ENCODE data around the gene RGS6. TPM values are rescaled to one million over a fixed set of nuclear protein-coding genes. Genes with fewer than 3 reads are reported as not detected.

Gene RGS6
- total RNA-seq, 1 donor from 2014 or later = 2.8 TPM

DNA sequence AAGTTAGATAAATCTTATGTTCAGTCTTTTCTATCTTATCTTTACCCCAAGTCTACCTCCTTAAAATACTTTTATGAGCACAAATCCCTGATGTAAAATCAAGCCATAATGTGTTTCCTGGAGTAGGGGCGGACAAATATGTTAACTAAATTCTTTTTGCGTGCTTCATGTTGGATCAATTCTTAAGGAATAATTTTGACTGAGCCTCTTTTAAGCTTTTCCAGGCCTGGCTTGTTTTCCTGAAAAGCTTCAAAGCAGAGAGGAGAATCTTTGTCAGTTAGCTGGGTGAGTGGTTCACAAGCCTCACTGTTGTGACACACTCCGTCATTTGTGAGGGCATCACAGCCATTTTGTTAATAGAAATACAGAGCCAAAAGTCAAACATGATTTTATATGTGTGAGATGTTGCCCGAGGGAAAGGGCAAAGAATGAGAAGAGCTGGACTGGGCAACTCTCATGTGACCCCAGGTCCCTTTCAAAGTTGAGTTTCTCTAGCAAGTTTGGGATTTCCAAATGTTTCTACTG, 468.9 kb downstream of the RGS6 start:
- TF ChIP-seq, protein P1, sequence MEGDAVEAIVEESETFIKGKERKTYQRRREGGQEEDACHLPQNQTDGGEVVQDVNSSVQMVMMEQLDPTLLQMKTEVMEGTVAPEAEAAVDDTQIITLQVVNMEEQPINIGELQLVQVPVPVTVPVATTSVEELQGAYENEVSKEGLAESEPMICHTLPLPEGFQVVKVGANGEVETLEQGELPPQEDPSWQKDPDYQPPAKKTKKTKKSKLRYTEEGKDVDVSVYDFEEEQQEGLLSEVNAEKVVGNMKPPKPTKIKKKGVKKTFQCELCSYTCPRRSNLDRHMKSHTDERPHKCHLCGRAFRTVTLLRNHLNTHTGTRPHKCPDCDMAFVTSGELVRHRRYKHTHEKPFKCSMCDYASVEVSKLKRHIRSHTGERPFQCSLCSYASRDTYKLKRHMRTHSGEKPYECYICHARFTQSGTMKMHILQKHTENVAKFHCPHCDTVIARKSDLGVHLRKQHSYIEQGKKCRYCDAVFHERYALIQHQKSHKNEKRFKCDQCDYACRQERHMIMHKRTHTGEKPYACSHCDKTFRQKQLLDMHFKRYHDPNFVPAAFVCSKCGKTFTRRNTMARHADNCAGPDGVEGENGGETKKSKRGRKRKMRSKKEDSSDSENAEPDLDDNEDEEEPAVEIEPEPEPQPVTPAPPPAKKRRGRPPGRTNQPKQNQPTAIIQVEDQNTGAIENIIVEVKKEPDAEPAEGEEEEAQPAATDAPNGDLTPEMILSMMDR (conservative IDR thresholded peaks at IDR 0.05) = no peak
- no peak for DNase-seq (ENCODE audit: low read depth, low spot score)
- Mint-ChIP-seq H3K4me1 (peaks cover 7% of the 10 kb centered on the region), H3K27ac (ENCODE audit: unreplicated experiment) (no peak overlapping the region), H3K36me3 (ENCODE audit: low read depth) (no peaks in the 10 kb centered on the region), H3K27me3 (ENCODE audit: low read depth) (no peaks in the 10 kb centered on the region), H3K9me3 (peaks cover 3% of the 10 kb centered on the region), H3K4me3 (no peak overlapping the region)

DNA sequence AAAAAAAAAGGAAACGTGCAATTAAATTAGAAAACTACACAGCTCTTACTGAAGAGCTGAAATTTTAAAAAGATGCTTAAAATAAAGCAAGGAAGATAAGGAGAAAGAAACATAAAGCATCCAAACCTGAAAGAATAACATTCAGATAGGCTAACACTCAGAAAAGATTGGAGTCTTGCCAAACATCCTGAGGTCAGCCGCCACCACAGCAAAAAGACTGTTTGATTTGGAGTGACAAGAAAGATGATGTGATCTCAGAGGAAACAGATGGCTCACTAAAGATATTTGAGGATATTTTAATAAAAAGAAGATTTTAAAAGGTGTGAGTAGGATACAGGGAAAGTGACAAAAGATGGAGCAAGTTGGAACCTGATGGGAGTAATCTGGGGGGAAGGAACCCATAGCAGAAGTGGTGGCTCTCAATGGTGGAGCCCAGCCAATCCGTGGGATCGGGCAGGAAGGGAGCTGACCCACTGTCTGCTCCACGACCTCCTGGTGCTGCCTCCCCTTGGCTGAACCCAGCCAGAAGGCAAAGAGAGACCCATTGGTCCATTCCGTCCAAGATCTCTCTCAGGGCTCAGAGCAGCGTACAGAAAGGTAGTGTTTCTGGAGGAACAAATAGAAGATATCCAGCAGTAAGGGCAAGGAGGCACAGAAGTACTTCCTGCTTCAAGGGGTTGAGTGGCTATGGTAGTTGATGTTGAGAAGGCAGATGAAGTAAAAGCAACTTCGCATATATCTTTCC, 469.6 kb downstream of the RGS6 start:
- no peak overlapping the region for H3K4me3 Mint-ChIP-seq
- TF ChIP-seq, protein P1 (conservative IDR thresholded peaks at IDR 0.05) = no peak

DNA sequence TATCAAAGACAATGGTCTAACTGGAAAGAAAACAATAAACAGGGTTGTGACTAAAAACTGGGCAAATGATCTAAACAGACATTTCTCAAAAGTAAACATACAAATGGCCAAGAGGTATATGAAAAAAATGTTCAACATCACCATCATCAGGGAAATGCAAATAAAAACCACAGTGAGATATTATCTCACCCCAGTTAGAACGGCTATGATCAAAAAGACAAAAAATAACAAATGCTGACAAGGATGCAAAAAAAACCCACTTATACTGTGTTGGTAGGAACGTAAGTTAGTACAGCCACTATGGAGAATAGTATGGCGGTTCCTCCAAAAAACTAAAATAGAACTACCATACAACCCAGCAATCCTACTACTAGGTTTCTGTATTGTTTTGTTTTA, 470.1 kb downstream of the RGS6 start:
- no peaks in the 10 kb centered on the region for H3K27me3 Mint-ChIP-seq (ENCODE audit: low read depth)
- H3K9me3 Mint-ChIP-seq = peaks cover 3% of the 10 kb centered on the region

More for the DNA sequence above, 469.6 kb downstream of the RGS6 start:
- Mint-ChIP-seq H3K9me3 (peaks cover 3% of the 10 kb centered on the region), H3K27me3 (ENCODE audit: low read depth) (no peaks in the 10 kb centered on the region), H3K36me3 (ENCODE audit: low read depth) (no peaks in the 10 kb centered on the region), H3K27ac (ENCODE audit: unreplicated experiment) (no peak overlapping the region), H3K4me1 (peaks cover 7% of the 10 kb centered on the region)
- no peak for DNase-seq (ENCODE audit: low read depth, low spot score)

DNA sequence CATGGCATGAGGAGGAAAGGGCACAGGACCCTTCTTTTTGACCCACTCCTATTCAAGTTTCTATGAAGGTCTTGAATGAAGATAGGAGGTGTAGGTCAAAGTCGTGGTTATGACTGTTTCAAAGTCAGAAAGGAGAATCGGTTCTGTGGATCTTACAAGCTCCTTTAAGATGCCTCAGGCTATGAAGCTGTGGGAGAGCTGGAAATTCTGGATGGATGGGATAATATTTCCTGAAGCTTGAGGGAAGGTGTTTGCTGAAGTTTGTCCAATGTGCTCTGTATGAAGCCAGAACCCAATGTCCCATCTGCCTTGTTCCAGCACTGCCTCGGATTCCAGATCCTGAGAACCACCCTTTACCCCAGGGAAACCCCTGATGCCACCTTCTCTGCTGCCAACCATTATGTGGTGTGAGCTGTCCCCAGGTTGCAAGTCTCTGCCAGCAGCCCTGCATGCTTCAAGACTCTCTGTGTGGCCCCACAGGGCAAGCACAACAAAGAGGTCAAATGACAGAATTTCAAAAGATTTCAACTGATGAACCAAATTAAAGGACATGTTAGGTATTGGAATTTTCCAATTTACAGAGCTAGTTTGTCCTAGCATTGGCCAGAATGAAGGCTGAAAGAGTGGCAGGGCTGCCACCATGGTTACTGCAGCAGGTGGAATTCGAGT, 472.0 kb downstream of the RGS6 start:
- Mint-ChIP-seq H3K9me3 (peaks cover 3% of the 10 kb centered on the region), H3K4me1 (peaks cover 7% of the 10 kb centered on the region), H3K4me3 (no peak overlapping the region), H3K36me3 (ENCODE audit: low read depth) (no peaks in the 10 kb centered on the region), H3K27ac (ENCODE audit: unreplicated experiment) (no peak overlapping the region), H3K27me3 (ENCODE audit: low read depth) (no peaks in the 10 kb centered on the region)
- no peak for DNase-seq (ENCODE audit: low read depth, low spot score)
- TF ChIP-seq, protein P1 (conservative IDR thresholded peaks at IDR 0.05) = no peak

More for the DNA sequence above, 470.1 kb downstream of the RGS6 start:
- no peak overlapping the region for H3K4me3 Mint-ChIP-seq
- DNase-seq (ENCODE audit: low read depth, low spot score) = no peak
- H3K4me1 Mint-ChIP-seq = peaks cover 7% of the 10 kb centered on the region
- no peak overlapping the region for H3K27ac Mint-ChIP-seq (ENCODE audit: unreplicated experiment)
- no peaks in the 10 kb centered on the region for H3K36me3 Mint-ChIP-seq (ENCODE audit: low read depth)
- TF ChIP-seq, protein P1 (conservative IDR thresholded peaks at IDR 0.05) = no peak

DNA sequence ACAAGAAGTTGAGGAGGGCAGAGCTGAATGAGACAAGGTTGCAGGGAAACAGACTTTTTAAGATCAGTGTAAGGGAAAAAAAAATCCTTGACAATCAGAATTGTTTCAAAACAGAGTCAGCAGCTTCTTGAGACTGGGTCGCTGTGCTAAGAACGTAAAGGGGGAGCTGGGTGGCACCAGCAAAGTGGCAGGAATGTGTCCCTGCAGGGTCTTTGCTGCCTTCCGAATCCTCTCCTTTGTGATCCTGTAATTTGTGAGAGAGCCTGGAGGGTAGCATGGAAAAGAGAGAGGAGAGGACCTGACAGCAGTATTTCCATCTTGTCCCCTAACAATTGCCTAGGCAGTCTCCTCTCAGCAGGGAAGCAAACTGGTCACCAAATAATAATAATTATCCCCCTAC, 472.8 kb downstream of the RGS6 start:
- Mint-ChIP-seq H3K36me3 (ENCODE audit: low read depth) (no peaks in the 10 kb centered on the region), H3K27me3 (ENCODE audit: low read depth) (no peaks in the 10 kb centered on the region), H3K4me1 (peaks cover 7% of the 10 kb centered on the region), H3K4me3 (no peak overlapping the region), H3K27ac (ENCODE audit: unreplicated experiment) (no peak overlapping the region), H3K9me3 (peaks cover 3% of the 10 kb centered on the region)
- DNase-seq (ENCODE audit: low read depth, low spot score) = no peak
- TF ChIP-seq, protein P1 (conservative IDR thresholded peaks at IDR 0.05) = no peak

All from neural crest cell (in vitro differentiated cells).